ENCODE measurements around the gene P2RX4. TPM values are rescaled to one million over a fixed set of nuclear protein-coding genes. Genes with fewer than 3 reads are reported as not detected.
A peak's percentile ranks its signal among the peaks of the same experiment; 100 is the strongest.

Gene P2RX4
- total and polyA plus RNA-seq, 9 of the 15 experiments (the other 6 are each of a cell fraction or from before 2014, with no cell fraction given): 6.6 to 21.5 (median 11.7) TPM

DNA sequence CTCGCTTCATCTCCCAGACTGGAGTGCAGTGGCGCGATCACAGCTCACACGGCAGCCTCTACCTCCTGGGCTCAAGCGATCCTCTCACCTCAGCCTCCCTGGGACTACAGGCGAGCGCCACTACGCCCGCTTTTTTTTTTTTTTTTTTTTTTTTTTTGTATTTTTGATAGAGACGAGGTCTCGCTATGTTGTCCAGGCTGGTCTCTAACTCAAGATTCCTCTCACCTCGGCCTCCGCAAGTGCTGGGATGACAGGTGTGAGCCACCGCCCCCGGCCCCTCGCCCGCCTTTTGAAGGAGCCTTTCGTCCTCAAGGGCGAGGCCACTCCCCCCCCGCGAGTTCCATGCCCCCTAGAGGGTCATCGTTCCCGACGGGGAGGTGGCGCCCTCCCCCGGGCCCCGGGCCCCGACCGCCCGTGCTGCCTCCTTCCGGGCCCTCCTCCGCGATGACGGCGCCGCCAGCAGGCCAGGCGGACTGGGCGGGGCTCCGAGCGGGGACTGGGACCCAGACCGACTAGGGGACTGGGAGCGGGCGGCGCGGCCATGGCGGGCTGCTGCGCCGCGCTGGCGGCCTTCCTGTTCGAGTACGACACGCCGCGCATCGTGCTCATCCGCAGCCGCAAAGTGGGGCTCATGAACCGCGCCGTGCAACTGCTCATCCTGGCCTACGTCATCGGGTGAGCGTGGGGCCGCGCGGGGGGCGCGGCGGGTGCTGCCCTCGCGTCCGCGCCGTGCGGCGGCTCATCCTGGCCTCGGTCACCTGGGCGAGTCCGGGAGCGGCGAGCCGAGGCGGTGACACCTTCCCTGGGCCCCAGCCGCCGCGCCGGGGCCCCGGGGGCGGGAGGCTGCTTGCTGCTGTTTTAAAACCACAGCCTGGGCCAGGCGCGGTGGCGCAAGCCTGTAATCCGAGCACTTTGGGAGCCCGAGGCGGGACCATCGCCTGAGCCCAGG lies at the start of gene P2RX4 (continued):
- TF ChIP-seq, protein P1, sequence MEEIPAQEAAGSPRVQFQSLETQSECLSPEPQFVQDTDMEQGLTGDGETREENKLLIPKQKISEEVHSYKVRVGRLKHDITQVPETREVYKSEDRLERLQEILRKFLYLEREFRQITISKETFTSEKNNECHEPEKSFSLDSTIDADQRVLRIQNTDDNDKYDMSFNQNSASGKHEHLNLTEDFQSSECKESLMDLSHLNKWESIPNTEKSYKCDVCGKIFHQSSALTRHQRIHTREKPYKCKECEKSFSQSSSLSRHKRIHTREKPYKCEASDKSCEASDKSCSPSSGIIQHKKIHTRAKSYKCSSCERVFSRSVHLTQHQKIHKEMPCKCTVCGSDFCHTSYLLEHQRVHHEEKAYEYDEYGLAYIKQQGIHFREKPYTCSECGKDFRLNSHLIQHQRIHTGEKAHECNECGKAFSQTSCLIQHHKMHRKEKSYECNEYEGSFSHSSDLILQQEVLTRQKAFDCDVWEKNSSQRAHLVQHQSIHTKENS (CRISPR knock-in tag; IDR thresholded peaks at IDR 0.05): no peak
- TF ChIP-seq, protein P2, sequence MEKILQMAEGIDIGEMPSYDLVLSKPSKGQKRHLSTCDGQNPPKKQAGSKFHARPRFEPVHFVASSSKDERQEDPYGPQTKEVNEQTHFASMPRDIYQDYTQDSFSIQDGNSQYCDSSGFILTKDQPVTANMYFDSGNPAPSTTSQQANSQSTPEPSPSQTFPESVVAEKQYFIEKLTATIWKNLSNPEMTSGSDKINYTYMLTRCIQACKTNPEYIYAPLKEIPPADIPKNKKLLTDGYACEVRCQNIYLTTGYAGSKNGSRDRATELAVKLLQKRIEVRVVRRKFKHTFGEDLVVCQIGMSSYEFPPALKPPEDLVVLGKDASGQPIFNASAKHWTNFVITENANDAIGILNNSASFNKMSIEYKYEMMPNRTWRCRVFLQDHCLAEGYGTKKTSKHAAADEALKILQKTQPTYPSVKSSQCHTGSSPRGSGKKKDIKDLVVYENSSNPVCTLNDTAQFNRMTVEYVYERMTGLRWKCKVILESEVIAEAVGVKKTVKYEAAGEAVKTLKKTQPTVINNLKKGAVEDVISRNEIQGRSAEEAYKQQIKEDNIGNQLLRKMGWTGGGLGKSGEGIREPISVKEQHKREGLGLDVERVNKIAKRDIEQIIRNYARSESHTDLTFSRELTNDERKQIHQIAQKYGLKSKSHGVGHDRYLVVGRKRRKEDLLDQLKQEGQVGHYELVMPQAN (IDR thresholded peaks at IDR 0.05; ENCODE audit: borderline replicate concordance): no peak
- TF ChIP-seq ILF3 (IDR thresholded peaks at IDR 0.05; ENCODE audit: borderline replicate concordance): peak; percentile 72; the same call in 1 of the 2 replicates
- TF ChIP-seq SMARCC2 (IDR thresholded peaks at IDR 0.05; ENCODE audit: low read depth): no peak; the same call in 1 of the 2 replicates
- TF ChIP-seq, protein P3, sequence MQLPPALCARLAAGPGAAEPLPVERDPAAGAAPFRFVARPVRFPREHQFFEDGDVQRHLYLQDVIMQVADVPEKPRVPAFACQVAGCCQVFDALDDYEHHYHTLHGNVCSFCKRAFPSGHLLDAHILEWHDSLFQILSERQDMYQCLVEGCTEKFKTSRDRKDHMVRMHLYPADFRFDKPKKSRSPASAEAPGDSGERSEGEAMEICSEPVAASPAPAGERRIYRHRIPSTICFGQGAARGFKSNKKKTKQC (CRISPR knock-in tag; IDR thresholded peaks at IDR 0.05): peak; percentile 88
- no peak; the same call in 1 of the 2 replicates for TF ChIP-seq SMARCA5 (IDR thresholded peaks at IDR 0.05)
- TF ChIP-seq, protein P4, sequence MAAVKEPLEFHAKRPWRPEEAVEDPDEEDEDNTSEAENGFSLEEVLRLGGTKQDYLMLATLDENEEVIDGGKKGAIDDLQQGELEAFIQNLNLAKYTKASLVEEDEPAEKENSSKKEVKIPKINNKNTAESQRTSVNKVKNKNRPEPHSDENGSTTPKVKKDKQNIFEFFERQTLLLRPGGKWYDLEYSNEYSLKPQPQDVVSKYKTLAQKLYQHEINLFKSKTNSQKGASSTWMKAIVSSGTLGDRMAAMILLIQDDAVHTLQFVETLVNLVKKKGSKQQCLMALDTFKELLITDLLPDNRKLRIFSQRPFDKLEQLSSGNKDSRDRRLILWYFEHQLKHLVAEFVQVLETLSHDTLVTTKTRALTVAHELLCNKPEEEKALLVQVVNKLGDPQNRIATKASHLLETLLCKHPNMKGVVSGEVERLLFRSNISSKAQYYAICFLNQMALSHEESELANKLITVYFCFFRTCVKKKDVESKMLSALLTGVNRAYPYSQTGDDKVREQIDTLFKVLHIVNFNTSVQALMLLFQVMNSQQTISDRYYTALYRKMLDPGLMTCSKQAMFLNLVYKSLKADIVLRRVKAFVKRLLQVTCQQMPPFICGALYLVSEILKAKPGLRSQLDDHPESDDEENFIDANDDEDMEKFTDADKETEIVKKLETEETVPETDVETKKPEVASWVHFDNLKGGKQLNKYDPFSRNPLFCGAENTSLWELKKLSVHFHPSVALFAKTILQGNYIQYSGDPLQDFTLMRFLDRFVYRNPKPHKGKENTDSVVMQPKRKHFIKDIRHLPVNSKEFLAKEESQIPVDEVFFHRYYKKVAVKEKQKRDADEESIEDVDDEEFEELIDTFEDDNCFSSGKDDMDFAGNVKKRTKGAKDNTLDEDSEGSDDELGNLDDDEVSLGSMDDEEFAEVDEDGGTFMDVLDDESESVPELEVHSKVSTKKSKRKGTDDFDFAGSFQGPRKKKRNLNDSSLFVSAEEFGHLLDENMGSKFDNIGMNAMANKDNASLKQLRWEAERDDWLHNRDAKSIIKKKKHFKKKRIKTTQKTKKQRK (IDR thresholded peaks at IDR 0.05; ENCODE audit: borderline replicate concordance, low read depth, low read length): no peak
- no peak for TF ChIP-seq ZNF212 (CRISPR knock-in tag; IDR thresholded peaks at IDR 0.05)
- peak; percentile 90 for TF ChIP-seq CXXC5 (CRISPR knock-in tag; IDR thresholded peaks at IDR 0.05)
- TF ChIP-seq FOXP1 (CRISPR knock-in tag; IDR thresholded peaks at IDR 0.05): 0 out of 2 replicates have a peak, but pooled peaks have one; percentile 85
- TF ChIP-seq ZNF12 (CRISPR knock-in tag; IDR thresholded peaks at IDR 0.05): peak; percentile 66; the same call in 1 of the 2 replicates
- TF ChIP-seq ADNP (tag; IDR thresholded peaks at IDR 0.05): no peak; the same call in 1 of the 2 replicates
- peak; percentile 77; the same call in 1 of the 2 replicates for TF ChIP-seq ZBTB1 (CRISPR knock-in tag; IDR thresholded peaks at IDR 0.05; ENCODE audit: borderline replicate concordance, low read depth)
- TF ChIP-seq, protein P5, sequence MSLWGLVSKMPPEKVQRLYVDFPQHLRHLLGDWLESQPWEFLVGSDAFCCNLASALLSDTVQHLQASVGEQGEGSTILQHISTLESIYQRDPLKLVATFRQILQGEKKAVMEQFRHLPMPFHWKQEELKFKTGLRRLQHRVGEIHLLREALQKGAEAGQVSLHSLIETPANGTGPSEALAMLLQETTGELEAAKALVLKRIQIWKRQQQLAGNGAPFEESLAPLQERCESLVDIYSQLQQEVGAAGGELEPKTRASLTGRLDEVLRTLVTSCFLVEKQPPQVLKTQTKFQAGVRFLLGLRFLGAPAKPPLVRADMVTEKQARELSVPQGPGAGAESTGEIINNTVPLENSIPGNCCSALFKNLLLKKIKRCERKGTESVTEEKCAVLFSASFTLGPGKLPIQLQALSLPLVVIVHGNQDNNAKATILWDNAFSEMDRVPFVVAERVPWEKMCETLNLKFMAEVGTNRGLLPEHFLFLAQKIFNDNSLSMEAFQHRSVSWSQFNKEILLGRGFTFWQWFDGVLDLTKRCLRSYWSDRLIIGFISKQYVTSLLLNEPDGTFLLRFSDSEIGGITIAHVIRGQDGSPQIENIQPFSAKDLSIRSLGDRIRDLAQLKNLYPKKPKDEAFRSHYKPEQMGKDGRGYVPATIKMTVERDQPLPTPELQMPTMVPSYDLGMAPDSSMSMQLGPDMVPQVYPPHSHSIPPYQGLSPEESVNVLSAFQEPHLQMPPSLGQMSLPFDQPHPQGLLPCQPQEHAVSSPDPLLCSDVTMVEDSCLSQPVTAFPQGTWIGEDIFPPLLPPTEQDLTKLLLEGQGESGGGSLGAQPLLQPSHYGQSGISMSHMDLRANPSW (CRISPR knock-in tag; IDR thresholded peaks at IDR 0.05): no peak
- TF ChIP-seq TAL1 (IDR thresholded peaks at IDR 0.05): no peak
- no peak for TF ChIP-seq NFATC3 (IDR thresholded peaks at IDR 0.05)
- TF ChIP-seq POLR2B (IDR thresholded peaks at IDR 0.05; ENCODE audit: low read depth, partially characterized antibody): peak; percentile 80
